WTC11 (cell line): ENCODE measurements around the gene SMG1.

Experiments
- ATF2 ChIP-seq: sonication (generic); formaldehyde crosslinking; IDR thresholded peaks from 2 replicates; pipeline ENCODE4 v1.8.1; 2022; ENCODE audit warnings: low read depth, missing genetic modification reagents, borderline replicate concordance
- ATF3 ChIP-seq: sonication (generic); formaldehyde crosslinking; conservative IDR thresholded peaks from 2 replicates; pipeline ENCODE4 v1.8.1; 2022; ENCODE audit warnings: mild to moderate bottlenecking, missing genetic modification reagents
- CBFB ChIP-seq: sonication (generic); formaldehyde crosslinking; IDR thresholded peaks from 2 replicates; pipeline ENCODE4 v1.8.1; 2022; ENCODE audit warnings: mild to moderate bottlenecking, low read depth, missing genetic modification reagents
- CTCF ChIP-seq: fragments of 200-600 bp; IDR thresholded peaks from 2 replicates; pipeline ENCODE4 v1.8.0; 2022; ENCODE audit warnings: antibody characterized with exemption
- HMGXB4 ChIP-seq: sonication (generic); formaldehyde crosslinking; IDR thresholded peaks from 2 replicates; pipeline ENCODE4 v1.8.1; 2023; ENCODE audit warnings: mild to moderate bottlenecking, moderate library complexity, missing genetic modification reagents
- IRF1 ChIP-seq: sonication (generic); formaldehyde crosslinking; IDR thresholded peaks from 2 replicates; pipeline ENCODE4 v1.8.0; 2023; ENCODE audit warnings: missing genetic modification reagents
- MAX ChIP-seq: sonication (generic); formaldehyde crosslinking; IDR thresholded peaks from 2 replicates; pipeline ENCODE4 v1.8.0; 2022; ENCODE audit warnings: mild to moderate bottlenecking, missing genetic modification reagents
- MYBL2 ChIP-seq: sonication (generic); formaldehyde crosslinking; IDR thresholded peaks from 2 replicates; pipeline ENCODE4 v1.8.1; 2023; ENCODE audit warnings: mild to moderate bottlenecking, moderate library complexity, missing genetic modification reagents
- NR2C2 ChIP-seq: sonication (generic); formaldehyde crosslinking; IDR thresholded peaks from 2 replicates; pipeline ENCODE4 v1.8.0; 2022; ENCODE audit warnings: mild to moderate bottlenecking, missing genetic modification reagents
- TEAD4 ChIP-seq: sonication (generic); formaldehyde crosslinking; IDR thresholded peaks from 2 replicates; pipeline ENCODE4 v1.8.0; 2022; ENCODE audit warnings: mild to moderate bottlenecking, missing genetic modification reagents
- USF1 ChIP-seq: sonication (generic); formaldehyde crosslinking; IDR thresholded peaks from 2 replicates; pipeline ENCODE4 v1.8.0; 2022; ENCODE audit warnings: mild to moderate bottlenecking, missing genetic modification reagents
- USF2 ChIP-seq: sonication (generic); formaldehyde crosslinking; IDR thresholded peaks from 2 replicates; pipeline ENCODE4 v1.8.1; 2023; ENCODE audit warnings: mild to moderate bottlenecking, missing genetic modification reagents, moderate library complexity
- ZBTB43 ChIP-seq: sonication (generic); formaldehyde crosslinking; IDR thresholded peaks from 2 replicates; pipeline ENCODE4 v1.8.1; 2023; ENCODE audit warnings: mild to moderate bottlenecking, missing genetic modification reagents
- ZNF263 ChIP-seq: sonication (generic); formaldehyde crosslinking; IDR thresholded peaks from 2 replicates; pipeline ENCODE4 v1.8.1; 2022; ENCODE audit warnings: low read depth, mild to moderate bottlenecking, moderate library complexity, missing genetic modification reagents

- TF ChIP-seq MYBL2 (CRISPR knock-in tag) (no peak), IRF1 (CRISPR knock-in tag) (no peak), CTCF (no peak), ZNF263 (CRISPR knock-in tag) (no peak), MAX (CRISPR knock-in tag) (no peak), NR2C2 (CRISPR knock-in tag) (no peak), CBFB (CRISPR knock-in tag) (no peak), ZBTB43 (CRISPR knock-in tag) (no peak), USF2 (CRISPR knock-in tag) (no peak), ATF3 (no peak), ATF2 (CRISPR knock-in tag) (no peak), TEAD4 (CRISPR knock-in tag) (no peak), HMGXB4 (CRISPR knock-in tag) (no peak), USF1 (CRISPR knock-in tag) (no peak)
Measured at GRCh38 chr16:18802767-18803343, 123.4 kb downstream of the SMG1 start.
